ENCODE measurements around the gene DDIT3.

Gene DDIT3

GRCh38 chr12:57548488-57548887, 28.2 kb upstream of the DDIT3 start:
- H3K4me1 ChIP-seq: peaks cover 13% of the 10 kb centered on the region
- H3K27me3 ChIP-seq (ENCODE audit: control insufficient read depth, insufficient read depth, low read length): no peaks in the 10 kb centered on the region
- no peak overlapping the region for H2AFZ ChIP-seq
- H3K9me3 ChIP-seq (ENCODE audit: control insufficient read depth, low read length): no peaks in the 10 kb centered on the region
- no peak overlapping the region for H3K4me2 ChIP-seq (ENCODE audit: low read length)
- no peak overlapping the region for H3K9ac ChIP-seq
- no peak overlapping the region for H3K4me3 ChIP-seq (ENCODE audit: low read depth, low read length)
- H3K36me3 ChIP-seq (ENCODE audit: control insufficient read depth, insufficient read depth, low read length): no peaks in the 10 kb centered on the region
- H3K79me2 ChIP-seq: peaks cover 19% of the 10 kb centered on the region
- no peak overlapping the region for H3K27ac ChIP-seq
- no peak for TF ChIP-seq CTCF (IDR thresholded peaks at IDR 0.05)

DNA sequence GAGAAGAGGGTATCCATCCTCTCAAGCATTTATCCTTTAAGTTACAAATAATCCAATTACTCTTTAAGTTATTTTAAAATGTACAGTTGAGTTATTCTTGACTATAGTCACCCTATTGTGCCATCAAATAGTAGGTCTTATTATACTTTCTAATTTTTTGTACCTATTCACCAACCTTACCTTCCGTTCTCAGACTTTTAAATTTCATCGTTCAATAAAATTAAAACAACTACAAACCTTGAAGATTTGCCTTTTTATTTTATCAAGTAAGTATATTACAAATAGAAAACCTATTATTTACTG, 27.6 kb upstream of the DDIT3 start:
- Histone ChIP-seq H2AFZ (no peak overlapping the region), H3K36me3 (ENCODE audit: control insufficient read depth, insufficient read depth, low read length) (no peaks in the 10 kb centered on the region), H3K4me3 (ENCODE audit: low read depth, low read length) (no peak overlapping the region), H3K9me3 (ENCODE audit: control insufficient read depth, low read length) (no peaks in the 10 kb centered on the region), H3K4me2 (ENCODE audit: low read length) (no peak overlapping the region), H3K79me2 (peaks cover 19% of the 10 kb centered on the region), H3K27ac (no peak overlapping the region), H3K4me1 (peaks cover 13% of the 10 kb centered on the region), H3K27me3 (ENCODE audit: control insufficient read depth, insufficient read depth, low read length) (no peaks in the 10 kb centered on the region), H3K9ac (no peak overlapping the region)
- TF ChIP-seq CTCF (IDR thresholded peaks at IDR 0.05): no peak

GRCh38 chr12:57547288-57548012, 27.1 kb upstream of the DDIT3 start:
- H3K4me2 ChIP-seq (ENCODE audit: low read length): peak overlapping the region; percentile 61
- no peaks in the 10 kb centered on the region for H3K36me3 ChIP-seq (ENCODE audit: control insufficient read depth, insufficient read depth, low read length)
- H3K27me3 ChIP-seq (ENCODE audit: control insufficient read depth, insufficient read depth, low read length): no peaks in the 10 kb centered on the region
- H3K27ac ChIP-seq: no peak overlapping the region
- no peak overlapping the region for H3K9ac ChIP-seq
- H2AFZ ChIP-seq: peak overlapping the region; percentile 81
- TF ChIP-seq CTCF (IDR thresholded peaks at IDR 0.05): no peak
- H3K4me1 ChIP-seq: peaks cover 13% of the 10 kb centered on the region
- H3K4me3 ChIP-seq (ENCODE audit: low read depth, low read length): peak overlapping the region; percentile 100
- H3K9me3 ChIP-seq (ENCODE audit: control insufficient read depth, low read length): no peaks in the 10 kb centered on the region
- H3K79me2 ChIP-seq: peaks cover 19% of the 10 kb centered on the region

- no peaks in the 10 kb centered on the region for H3K9me3 ChIP-seq (ENCODE audit: control insufficient read depth, low read length)
- peak within 1 kb of the TSS; percentile 75 for H3K9ac ChIP-seq
- H3K27me3 ChIP-seq (ENCODE audit: control insufficient read depth, insufficient read depth, low read length): no peaks in the 10 kb centered on the region
- no peak for TF ChIP-seq CTCF (IDR thresholded peaks at IDR 0.05)
- H3K4me2 ChIP-seq (ENCODE audit: low read length): peak within 1 kb of the TSS; percentile 93
- H3K4me1 ChIP-seq: peaks cover 13% of the 10 kb centered on the region
- peak within 1 kb of the TSS; percentile 81 for H2AFZ ChIP-seq
- no peaks in the 10 kb centered on the region for H3K36me3 ChIP-seq (ENCODE audit: control insufficient read depth, insufficient read depth, low read length)
- peaks cover 19% of the 10 kb centered on the region for H3K79me2 ChIP-seq
- H3K27ac ChIP-seq: peak within 1 kb of the TSS; percentile 67
- H3K4me3 ChIP-seq (ENCODE audit: low read depth, low read length): peak within 1 kb of the TSS; percentile 100
These were observed 26.3 kb upstream of the DDIT3 start, which contains the start of gene DCTN2 for GRCh38 chr12:57546438-57547287. Gene DCTN2 (minus strand): TSS chr12:57547192. CDS start chr12:57547063, 129 bp downstream.

Data from parathyroid adenoma (tissue), 2 donors.